ENCODE results near the gene MUCL3.

The MUCL3 gene

DNA sequence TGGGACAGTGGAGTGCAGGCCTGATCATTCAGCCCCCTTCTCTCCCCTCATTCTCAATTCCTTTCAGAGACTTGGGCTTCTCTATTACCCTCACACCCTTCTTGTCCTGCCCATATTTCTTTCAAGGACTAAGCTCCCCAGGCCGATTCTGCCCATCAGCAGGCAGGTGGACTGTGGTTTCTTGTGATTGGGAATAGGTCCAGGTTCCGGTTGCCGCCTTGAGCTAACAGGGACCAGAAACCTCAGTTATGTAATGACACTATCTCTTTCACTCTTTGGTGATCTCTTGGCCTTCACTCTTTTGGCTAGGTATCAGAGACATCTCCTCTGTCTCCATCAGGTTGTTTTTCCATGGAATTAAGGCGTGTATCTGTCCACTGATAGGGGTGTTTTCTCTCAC lies 6.5 kb downstream of the MUCL3 start:
- no peak for ATAC-seq
- TF ChIP-seq, protein P1, sequence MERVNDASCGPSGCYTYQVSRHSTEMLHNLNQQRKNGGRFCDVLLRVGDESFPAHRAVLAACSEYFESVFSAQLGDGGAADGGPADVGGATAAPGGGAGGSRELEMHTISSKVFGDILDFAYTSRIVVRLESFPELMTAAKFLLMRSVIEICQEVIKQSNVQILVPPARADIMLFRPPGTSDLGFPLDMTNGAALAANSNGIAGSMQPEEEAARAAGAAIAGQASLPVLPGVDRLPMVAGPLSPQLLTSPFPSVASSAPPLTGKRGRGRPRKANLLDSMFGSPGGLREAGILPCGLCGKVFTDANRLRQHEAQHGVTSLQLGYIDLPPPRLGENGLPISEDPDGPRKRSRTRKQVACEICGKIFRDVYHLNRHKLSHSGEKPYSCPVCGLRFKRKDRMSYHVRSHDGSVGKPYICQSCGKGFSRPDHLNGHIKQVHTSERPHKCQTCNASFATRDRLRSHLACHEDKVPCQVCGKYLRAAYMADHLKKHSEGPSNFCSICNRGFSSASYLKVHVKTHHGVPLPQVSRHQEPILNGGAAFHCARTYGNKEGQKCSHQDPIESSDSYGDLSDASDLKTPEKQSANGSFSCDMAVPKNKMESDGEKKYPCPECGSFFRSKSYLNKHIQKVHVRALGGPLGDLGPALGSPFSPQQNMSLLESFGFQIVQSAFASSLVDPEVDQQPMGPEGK (CRISPR knock-in tag; IDR thresholded peaks at IDR 0.05; ENCODE audit: borderline replicate concordance) = no peak
- TF ChIP-seq ZFP30 (CRISPR knock-in tag; IDR thresholded peaks at IDR 0.05) (no peak), CSRNP3 (CRISPR knock-in tag; IDR thresholded peaks at IDR 0.05) (no peak), TOX (CRISPR knock-in tag; IDR thresholded peaks at IDR 0.05; ENCODE audit: borderline replicate concordance) (no peak), PPARA (CRISPR knock-in tag; IDR thresholded peaks at IDR 0.05; ENCODE audit: borderline replicate concordance) (no peak), ZNF8 (CRISPR knock-in tag; IDR thresholded peaks at IDR 0.05) (no peak), ISL1 (CRISPR knock-in tag; IDR thresholded peaks at IDR 0.05) (no peak), ZNF70 (CRISPR knock-in tag; IDR thresholded peaks at IDR 0.05) (no peak), ARNTL (CRISPR knock-in tag; IDR thresholded peaks at IDR 0.05; ENCODE audit: borderline replicate concordance, low read depth) (no peak), ZNF565 (CRISPR knock-in tag; conservative IDR thresholded peaks at IDR 0.05; ENCODE audit: low read depth) (no peak), TCF4 (CRISPR knock-in tag; IDR thresholded peaks at IDR 0.05; ENCODE audit: borderline replicate concordance) (no peak), GLIS3 (CRISPR knock-in tag; IDR thresholded peaks at IDR 0.05) (no peak)
- TF ChIP-seq, protein P2, sequence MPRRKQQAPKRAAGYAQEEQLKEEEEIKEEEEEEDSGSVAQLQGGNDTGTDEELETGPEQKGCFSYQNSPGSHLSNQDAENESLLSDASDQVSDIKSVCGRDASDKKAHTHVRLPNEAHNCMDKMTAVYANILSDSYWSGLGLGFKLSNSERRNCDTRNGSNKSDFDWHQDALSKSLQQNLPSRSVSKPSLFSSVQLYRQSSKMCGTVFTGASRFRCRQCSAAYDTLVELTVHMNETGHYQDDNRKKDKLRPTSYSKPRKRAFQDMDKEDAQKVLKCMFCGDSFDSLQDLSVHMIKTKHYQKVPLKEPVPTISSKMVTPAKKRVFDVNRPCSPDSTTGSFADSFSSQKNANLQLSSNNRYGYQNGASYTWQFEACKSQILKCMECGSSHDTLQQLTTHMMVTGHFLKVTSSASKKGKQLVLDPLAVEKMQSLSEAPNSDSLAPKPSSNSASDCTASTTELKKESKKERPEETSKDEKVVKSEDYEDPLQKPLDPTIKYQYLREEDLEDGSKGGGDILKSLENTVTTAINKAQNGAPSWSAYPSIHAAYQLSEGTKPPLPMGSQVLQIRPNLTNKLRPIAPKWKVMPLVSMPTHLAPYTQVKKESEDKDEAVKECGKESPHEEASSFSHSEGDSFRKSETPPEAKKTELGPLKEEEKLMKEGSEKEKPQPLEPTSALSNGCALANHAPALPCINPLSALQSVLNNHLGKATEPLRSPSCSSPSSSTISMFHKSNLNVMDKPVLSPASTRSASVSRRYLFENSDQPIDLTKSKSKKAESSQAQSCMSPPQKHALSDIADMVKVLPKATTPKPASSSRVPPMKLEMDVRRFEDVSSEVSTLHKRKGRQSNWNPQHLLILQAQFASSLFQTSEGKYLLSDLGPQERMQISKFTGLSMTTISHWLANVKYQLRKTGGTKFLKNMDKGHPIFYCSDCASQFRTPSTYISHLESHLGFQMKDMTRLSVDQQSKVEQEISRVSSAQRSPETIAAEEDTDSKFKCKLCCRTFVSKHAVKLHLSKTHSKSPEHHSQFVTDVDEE (CRISPR knock-in tag; IDR thresholded peaks at IDR 0.05) = no peak

DNA sequence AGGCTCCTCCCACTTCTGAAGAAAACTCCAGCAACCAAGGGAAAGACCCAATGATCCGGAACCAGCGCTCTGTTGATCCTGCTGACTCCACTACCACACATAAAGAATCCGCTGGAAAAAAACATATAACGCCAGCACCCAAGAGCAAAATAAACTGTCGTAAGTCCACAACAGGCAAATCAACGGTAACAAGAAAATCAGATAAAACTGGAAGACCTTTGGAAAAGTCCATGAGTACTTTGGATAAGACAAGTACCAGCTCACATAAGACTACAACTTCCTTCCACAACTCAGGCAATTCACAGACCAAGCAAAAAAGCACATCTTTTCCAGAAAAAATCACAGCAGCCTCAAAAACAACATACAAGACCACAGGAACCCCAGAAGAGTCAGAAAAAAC lies 8.0 kb downstream of the MUCL3 start:
- ATAC-seq = no peak
- TF ChIP-seq GLIS3 (CRISPR knock-in tag; IDR thresholded peaks at IDR 0.05) (no peak), ZFP30 (CRISPR knock-in tag; IDR thresholded peaks at IDR 0.05) (no peak), RARB (CRISPR knock-in tag; IDR thresholded peaks at IDR 0.05) (no peak), CREB5 (CRISPR knock-in tag; IDR thresholded peaks at IDR 0.05; ENCODE audit: low read depth) (no peak), CSRNP3 (CRISPR knock-in tag; IDR thresholded peaks at IDR 0.05) (no peak), CSDC2 (CRISPR knock-in tag; IDR thresholded peaks at IDR 0.05) (no peak), ZFP3 (CRISPR knock-in tag; IDR thresholded peaks at IDR 0.05) (no peak), ZC3H10 (CRISPR knock-in tag; IDR thresholded peaks at IDR 0.05) (no peak), ZNF8 (CRISPR knock-in tag; IDR thresholded peaks at IDR 0.05) (no peak), ZNF565 (CRISPR knock-in tag; conservative IDR thresholded peaks at IDR 0.05; ENCODE audit: low read depth) (no peak), OSR1 (CRISPR knock-in tag; IDR thresholded peaks at IDR 0.05) (no peak), TCF4 (CRISPR knock-in tag; IDR thresholded peaks at IDR 0.05; ENCODE audit: borderline replicate concordance) (no peak), BACH2 (CRISPR knock-in tag; IDR thresholded peaks at IDR 0.05; ENCODE audit: borderline replicate concordance) (no peak), SNAI2 (CRISPR knock-in tag; IDR thresholded peaks at IDR 0.05) (no peak)
- TF ChIP-seq, protein P1 (CRISPR knock-in tag; IDR thresholded peaks at IDR 0.05; ENCODE audit: borderline replicate concordance) = no peak

Data from SK-N-SH treated with all-trans-retinoic acid at 6 μM for 48 hours (cell line).